AG10803 (cell line): Measurements from ENCODE around the gene TNS3.

ENCODE experiments used
- DNase-seq: peaks from one replicate; pipeline ENCODE4 v3.0.0; 2010; ENCODE audit warnings: low read depth
- H3K4me3 ChIP-seq: 2 replicates; pipeline ENCODE4 v1.5.1; 2011; ENCODE audit warnings: mild to moderate bottlenecking, low read length, control low read depth
- CTCF ChIP-seq: conservative IDR thresholded peaks from 2 replicates; pipeline ENCODE4 v1.5.1; 2011; ENCODE audit warnings: mild to moderate bottlenecking, low read length, control low read depth, inconsistent platforms

Gene TNS3

GRCh38 chr7:47400741-47401206 is 181.1 kb downstream of the TNS3 start:
- H3K4me3 ChIP-seq: no peak overlapping the region
- no peak for DNase-seq
- no peak for TF ChIP-seq CTCF

- no peak for TF ChIP-seq CTCF
- DNase-seq: no peak
- no peak overlapping the region for H3K4me3 ChIP-seq
Measured at GRCh38 chr7:47400001-47400400, 181.9 kb downstream of the TNS3 start.

GRCh38 chr7:47394751-47395252 is 187.1 kb downstream of the TNS3 start:
- no peak overlapping the region for H3K4me3 ChIP-seq
- TF ChIP-seq CTCF: no peak
- DNase-seq: no peak

GRCh38 chr7:47394216-47394615 is 187.7 kb downstream of the TNS3 start:
- H3K4me3 ChIP-seq: no peak overlapping the region
- no peak for TF ChIP-seq CTCF
- DNase-seq: no peak

GRCh38 chr7:47393406-47393805 is 188.5 kb downstream of the TNS3 start:
- no peak for TF ChIP-seq CTCF
- H3K4me3 ChIP-seq: no peak overlapping the region
- DNase-seq: no peak

- H3K4me3 ChIP-seq: no peak overlapping the region
- TF ChIP-seq CTCF: peak; percentile 75
- peak; percentile 96 for DNase-seq
Measured at GRCh38 chr7:47392241-47392759, 189.6 kb downstream of the TNS3 start.

GRCh38 chr7:47391726-47392125 is 190.2 kb downstream of the TNS3 start:
- no peak for TF ChIP-seq CTCF
- no peak for DNase-seq
- H3K4me3 ChIP-seq: no peak overlapping the region
